ENCODE data around the gene MLXIP.

DNA sequence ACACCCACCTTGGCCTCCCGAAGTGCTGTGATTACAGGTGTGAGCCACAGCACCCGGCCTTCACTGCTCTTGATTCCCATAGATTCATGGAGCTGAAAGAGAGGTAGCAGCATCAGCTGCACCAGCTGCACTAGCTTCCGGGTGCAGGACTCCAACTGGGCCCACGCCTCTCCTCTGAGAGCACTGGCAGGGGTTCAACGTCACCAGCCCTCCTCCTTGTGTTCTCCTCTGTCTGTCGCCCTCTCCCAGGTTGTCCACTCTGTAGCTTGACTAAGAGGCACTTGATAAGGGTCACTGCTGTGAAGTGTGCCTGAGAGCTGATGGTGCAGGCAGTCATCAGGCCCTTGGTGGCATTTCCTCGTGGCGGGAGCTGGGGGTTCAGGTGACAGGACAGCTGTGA, 28.3 kb downstream of the MLXIP start:
- TF ChIP-seq, protein P1, sequence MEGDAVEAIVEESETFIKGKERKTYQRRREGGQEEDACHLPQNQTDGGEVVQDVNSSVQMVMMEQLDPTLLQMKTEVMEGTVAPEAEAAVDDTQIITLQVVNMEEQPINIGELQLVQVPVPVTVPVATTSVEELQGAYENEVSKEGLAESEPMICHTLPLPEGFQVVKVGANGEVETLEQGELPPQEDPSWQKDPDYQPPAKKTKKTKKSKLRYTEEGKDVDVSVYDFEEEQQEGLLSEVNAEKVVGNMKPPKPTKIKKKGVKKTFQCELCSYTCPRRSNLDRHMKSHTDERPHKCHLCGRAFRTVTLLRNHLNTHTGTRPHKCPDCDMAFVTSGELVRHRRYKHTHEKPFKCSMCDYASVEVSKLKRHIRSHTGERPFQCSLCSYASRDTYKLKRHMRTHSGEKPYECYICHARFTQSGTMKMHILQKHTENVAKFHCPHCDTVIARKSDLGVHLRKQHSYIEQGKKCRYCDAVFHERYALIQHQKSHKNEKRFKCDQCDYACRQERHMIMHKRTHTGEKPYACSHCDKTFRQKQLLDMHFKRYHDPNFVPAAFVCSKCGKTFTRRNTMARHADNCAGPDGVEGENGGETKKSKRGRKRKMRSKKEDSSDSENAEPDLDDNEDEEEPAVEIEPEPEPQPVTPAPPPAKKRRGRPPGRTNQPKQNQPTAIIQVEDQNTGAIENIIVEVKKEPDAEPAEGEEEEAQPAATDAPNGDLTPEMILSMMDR (IDR thresholded peaks at IDR 0.05), result no peak
- TF ChIP-seq POLR2A (IDR thresholded peaks at IDR 0.05), result no peak
- peak in 1 of 3 donors; percentile 31 for TF ChIP-seq POLR2AphosphoS5 (IDR thresholded peaks at IDR 0.05)
- TF ChIP-seq EP300 (IDR thresholded peaks at IDR 0.05; ENCODE audit: low read depth), result no peak

All from transverse colon (tissue), 4 donors.